ENCODE measurements around the gene ARID3B. TPM values are rescaled to one million over a fixed set of nuclear protein-coding genes. Genes with fewer than 3 reads are reported as not detected.

ARID3B gene
- total and polyA plus RNA-seq, 2 of the 4 experiments (the other 2 are of a cell fraction) = 2.5 to 5.0 TPM

GRCh38 chr15:74549816-74550215, 8.8 kb downstream of the ARID3B start:
- Histone ChIP-seq H3K56ac (ENCODE audit: extremely low read depth, insufficient read depth, low read length) (no peak overlapping the region), H3K79me1 (ENCODE audit: low read depth in 1 of 2, low read length in 2 of 2) (peaks cover 26 to 62% of the 10 kb centered on the region in 2 experiments), H2BK120ac (ENCODE audit: low read depth, low read length) (no peak overlapping the region), H4K8ac (ENCODE audit: low read depth in 2 of 2, low read length in 2 of 2) (no peak overlapping the region), H4K91ac (ENCODE audit: insufficient read depth, low read depth, low read length) (no peak overlapping the region), H3K23ac (ENCODE audit: low read depth, low read length) (no peak overlapping the region), H2BK15ac (ENCODE audit: low read depth, low read length) (no peak overlapping the region), H3K4me1 (ENCODE audit: control insufficient read depth, insufficient read depth, low read length) (peaks cover 4% of the 10 kb centered on the region), H2AFZ (replicated peaks; ENCODE audit: low read length, poor library complexity) (no peak overlapping the region), H3K4me2 (ENCODE audit: low read depth, low read length) (no peak overlapping the region), H3K4me3 (ENCODE audit: insufficient read depth, low read depth, low read length) (no peak overlapping the region), H3K9me1 (ENCODE audit: insufficient read depth, low read length) (peaks cover 7% of the 10 kb centered on the region; the same call in 1 of the 2 replicates), H3K18ac (ENCODE audit: low read depth, low read length) (no peak overlapping the region), H3K14ac (replicated peaks; ENCODE audit: low read depth, low read length) (no peak overlapping the region), H2BK20ac (ENCODE audit: low read depth, low read length) (no peak overlapping the region), H3K9ac (ENCODE audit: low read depth, low read length) (no peak overlapping the region), H2AK5ac (ENCODE audit: low read depth, low read length) (no peak overlapping the region), H3K27ac (ENCODE audit: insufficient read depth, low read length) (no peak overlapping the region), H3K4ac (ENCODE audit: low read depth, low read length) (no peak overlapping the region), H4K5ac (ENCODE audit: low read depth, low read length) (no peak overlapping the region), H2AK9ac (replicated peaks; ENCODE audit: low read depth, low read length, poor library complexity) (no peak overlapping the region), H4K20me1 (ENCODE audit: insufficient read depth, low read length) (peaks cover 53% of the 10 kb centered on the region), H2BK5ac (ENCODE audit: low read depth, low read length, poor library complexity, severe bottlenecking) (no peak overlapping the region), H3K9me3 (ENCODE audit: control insufficient read depth, insufficient read depth, low read length) (no peaks in the 10 kb centered on the region), H3K27me3 (ENCODE audit: control insufficient read depth, insufficient read depth, low read length) (no peaks in the 10 kb centered on the region), H3K36me3 (ENCODE audit: control insufficient read depth, insufficient read depth, low read length) (peaks cover 16% of the 10 kb centered on the region; the same call in 1 of the 2 replicates)
- in situ Hi-C loops (cut with MboI; ENCODE audit: low sequenced_read_pairs) (no loop called here), dilution Hi-C loops (cut with HindIII; ENCODE audit: low sequenced_read_pairs, unreplicated experiment) (no loop called here), intact Hi-C loops (cut with micrococcal nuclease) (loop anchor here (5.0 kb wide), 1 partner anchor 168 kb away; no protein-coding TSS in a partner anchor)
- no peak for TF ChIP-seq USF2 (IDR thresholded peaks at IDR 0.05; ENCODE audit: low read depth, low read length)
- no peak for TF ChIP-seq CTCF (conservative IDR thresholded peaks at IDR 0.05; ENCODE audit: low read depth, low read length)
- TF ChIP-seq NFE2L2 (IDR thresholded peaks at IDR 0.05; ENCODE audit: low read depth, low read length) = no peak
- TF ChIP-seq ELK1 (IDR thresholded peaks at IDR 0.05; ENCODE audit: borderline replicate concordance, low read depth, low read length) = no peak
- no peak for TF ChIP-seq MXI1 (IDR thresholded peaks at IDR 0.05; ENCODE audit: borderline replicate concordance, low read depth, low read length)
- no peak for TF ChIP-seq RFX5 (IDR thresholded peaks at IDR 0.05; ENCODE audit: low read depth, low read length)
- no peak for TF ChIP-seq MAFK (IDR thresholded peaks at IDR 0.05; ENCODE audit: low read depth, low read length)
- TF ChIP-seq CHD1 (IDR thresholded peaks at IDR 0.05; ENCODE audit: low read depth, low read length) = no peak
- TF ChIP-seq RCOR1 (IDR thresholded peaks at IDR 0.05; ENCODE audit: insufficient replicate concordance, low read length) = no peak
- no CpG with 5 or more reads among the region's 5 CpGs for WGBS, 2 experiments (ENCODE audit: extremely low coverage in 2 of 2, insufficient read length in 1 of 2)
- DNase-seq = no peak
- no peak for ATAC-seq (ENCODE audit: low read depth)
- ChIA-PET CTCF (no interaction called here), POLR2A (ENCODE audit: unreplicated experiment) (no interaction called here)
- BruUV-seq (replicated peaks) = no TSS peak

All from IMR-90 (cell line).